Cerebellar cortex (tissue), 1 donor: ENCODE measurements around the gene SLC8A3.

Experiments
- DNase-seq: peaks from one replicate; pipeline ENCODE4 v3.0.0-alpha.2; 2015; ENCODE audit warnings: low spot score

The SLC8A3 gene

GRCh38 chr14:70173569-70173968 lies 15.2 kb downstream of the SLC8A3 start:
- DNase-seq, result no peak

- DNase-seq, result no peak
Measured at GRCh38 chr14:70171726-70172125, 17.0 kb downstream of the SLC8A3 start.

GRCh38 chr14:70170976-70171375 lies 17.8 kb downstream of the SLC8A3 start:
- peak; percentile 81 for DNase-seq

- DNase-seq, result peak; percentile 96
Measured at GRCh38 chr14:70168406-70168805, 20.3 kb downstream of the SLC8A3 start.

- DNase-seq, result no peak
Measured at GRCh38 chr14:70166530-70167203, 22.1 kb downstream of the SLC8A3 start.

GRCh38 chr14:70162358-70162757 lies 26.4 kb downstream of the SLC8A3 start:
- no peak for DNase-seq

- DNase-seq, result no peak
Measured at GRCh38 chr14:70156592-70156991, 32.2 kb downstream of the SLC8A3 start.

- no peak for DNase-seq
Measured at GRCh38 chr14:70152704-70153103, 36.0 kb downstream of the SLC8A3 start.

GRCh38 chr14:70152081-70152480 lies 36.7 kb downstream of the SLC8A3 start:
- DNase-seq, result no peak

GRCh38 chr14:70149596-70150165 lies 39.1 kb downstream of the SLC8A3 start:
- no peak for DNase-seq

GRCh38 chr14:70148911-70149595 lies 39.7 kb downstream of the SLC8A3 start:
- DNase-seq, result no peak

GRCh38 chr14:70148351-70148750 lies 40.4 kb downstream of the SLC8A3 start:
- DNase-seq, result no peak

- DNase-seq, result no peak
Measured at GRCh38 chr14:70144046-70144445, 44.7 kb downstream of the SLC8A3 start.

- no peak for DNase-seq
Measured at GRCh38 chr14:70143306-70143705, 45.4 kb downstream of the SLC8A3 start.

- DNase-seq, result no peak
Measured at GRCh38 chr14:70140614-70141013, 48.1 kb downstream of the SLC8A3 start.

GRCh38 chr14:70139384-70139783 lies 49.4 kb downstream of the SLC8A3 start:
- no peak for DNase-seq

GRCh38 chr14:70137788-70138187 lies 51.0 kb downstream of the SLC8A3 start:
- DNase-seq, result no peak

- no peak for DNase-seq
Measured at GRCh38 chr14:70133461-70133860, 55.3 kb downstream of the SLC8A3 start.

- DNase-seq, result no peak
Measured at GRCh38 chr14:70130482-70130881, 58.3 kb downstream of the SLC8A3 start.

- DNase-seq, result no peak
Measured at GRCh38 chr14:70127186-70127585, 61.6 kb downstream of the SLC8A3 start.

- no peak for DNase-seq
Measured at GRCh38 chr14:70123796-70124195, 65.0 kb downstream of the SLC8A3 start.

GRCh38 chr14:70121521-70121920 lies 67.2 kb downstream of the SLC8A3 start:
- DNase-seq, result no peak

- DNase-seq, result no peak
Measured at GRCh38 chr14:70118064-70118463, 70.7 kb downstream of the SLC8A3 start.
